Body of pancreas (tissue), 4 donors: Measurements from ENCODE around the gene NPAS1. TPM values are rescaled to one million over a fixed set of nuclear protein-coding genes. Genes with fewer than 3 reads are reported as not detected.

Experiments
- ATAC-seq: fragments of 150-250 bp; one replicate; pipeline ENCODE4 v1.9.1; 2016
- DNase-seq, 4 donors: peaks; one replicate each; pipeline ENCODE4 v3.0.0-alpha.2; 2019
- H3K27ac ChIP-seq, 4 donors: fragments of 200-600 bp; sonication (generic); 1 replicate in 3 of 4; 2 replicates in 1 of 4; pipeline versions ENCODE4 v1.5.1 to v1.6.1; 2016 to 2019; ENCODE audit warnings: mild to moderate bottlenecking in 1 of 4, mixed read lengths in 1 of 4, moderate library complexity in 1 of 4
- H3K27me3 ChIP-seq, 2 donors: fragments of 200-600 bp; sonication (generic); one replicate each; pipeline ENCODE4 v1.6.0; 2016; ENCODE audit warnings: mild to moderate bottlenecking in 1 of 2
- H3K36me3 ChIP-seq, 2 donors: fragments of 200-600 bp; sonication (generic); replicated peaks in 1 of 2; 2 replicates each; pipeline ENCODE4 v1.5.1; 2016; ENCODE audit warnings: low read depth in 2 of 2; ENCODE audit not compliant: insufficient read depth in 1 of 2
- H3K4me1 ChIP-seq: fragments of 200-600 bp; sonication (generic); one replicate; pipeline ENCODE4 v1.6.0; 2016
- H3K4me3 ChIP-seq, 2 donors: fragments of 200-600 bp; sonication (generic); 1 replicate in 1 of 2; 2 replicates in 1 of 2; pipeline ENCODE4 v1.5.1; 2016 to 2019
- H3K9me3 ChIP-seq, 3 donors: fragments of 200-600 bp; sonication (generic); 1 replicate in 2 of 3; 2 replicates in 1 of 3; pipeline ENCODE4 v1.5.1; 2016
- POLR2A ChIP-seq, 3 donors: fragments of 450-650 bp; IDR thresholded peaks; one replicate each; pipeline ENCODE4 v1.6.1; 2016; ENCODE audit warnings: antibody characterized with exemption in 3 of 3, mild to moderate bottlenecking in 2 of 3
- WGBS, 2 donors: methylation state at CpG; one replicate each; pipeline ENCODE4 v1.1.5; 2017; 5-methylcytosine and 5-hydroxymethylcytosine counted together
- intact Hi-C: fragments of 100-400 bp; cut with DNase I; formaldehyde crosslinking; loops from one replicate; pipeline ENCODE4 v1.15.1; 2023
- total RNA-seq, 2 donors: library from RNA; depleted of rRNA; stranded (reverse); fragments of >200 nt; gene quantifications; one replicate each; pipeline ENCODE4 v1.1.0, GENCODE V29; 2016
- TF ChIP-seq, protein P1 (sequence below), 7 experiments: fragments of 450-650 bp in 4 of 7; fragments of 200-600 bp in 3 of 7; sonication (generic) in 3 of 7; IDR thresholded peaks; one replicate each; pipeline ENCODE4 v1.5.1; 2016 to 2019; ENCODE audit warnings: antibody characterized with exemption in 7 of 7

Gene NPAS1
- total RNA-seq, 2 donors from 2014 or later: not detected

DNA sequence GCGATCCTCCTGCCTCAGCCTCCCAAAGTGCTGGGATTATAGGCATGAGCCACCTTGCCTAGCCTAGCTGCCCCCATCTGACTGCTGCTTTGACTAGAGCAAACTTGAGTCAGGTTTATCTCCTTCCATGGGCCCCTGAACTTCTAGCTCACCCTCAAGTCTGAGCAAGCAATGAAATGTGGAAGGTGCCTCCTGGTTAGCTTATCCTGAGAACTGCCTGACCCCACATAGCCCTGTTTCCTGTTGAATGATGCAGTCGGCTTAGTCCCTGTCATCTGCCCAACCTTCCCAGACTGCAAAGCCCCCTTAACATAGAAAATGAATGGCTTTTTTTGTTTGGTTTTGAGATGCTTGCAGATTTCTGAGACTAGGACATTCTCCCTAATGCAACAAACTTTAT is 37.7 kb downstream of the NPAS1 start:
- H3K36me3 ChIP-seq: no peaks in the 10 kb centered on the region
- no peaks in the 10 kb centered on the region for H3K27me3 ChIP-seq
- ATAC-seq (no peak), DNase-seq (no peak)
- 70 to 75% methylated on average over 2 of the region's 2 CpGs for WGBS, 2 donors
- intact Hi-C loops: no loop called here
- no peak overlapping the region for H3K27ac ChIP-seq
- no peaks in the 10 kb centered on the region for H3K4me1 ChIP-seq
- H3K4me3 ChIP-seq: no peak overlapping the region
- no peaks in the 10 kb centered on the region for H3K9me3 ChIP-seq
- TF ChIP-seq POLR2A (IDR thresholded peaks at IDR 0.05): no peak
- TF ChIP-seq, protein P1, sequence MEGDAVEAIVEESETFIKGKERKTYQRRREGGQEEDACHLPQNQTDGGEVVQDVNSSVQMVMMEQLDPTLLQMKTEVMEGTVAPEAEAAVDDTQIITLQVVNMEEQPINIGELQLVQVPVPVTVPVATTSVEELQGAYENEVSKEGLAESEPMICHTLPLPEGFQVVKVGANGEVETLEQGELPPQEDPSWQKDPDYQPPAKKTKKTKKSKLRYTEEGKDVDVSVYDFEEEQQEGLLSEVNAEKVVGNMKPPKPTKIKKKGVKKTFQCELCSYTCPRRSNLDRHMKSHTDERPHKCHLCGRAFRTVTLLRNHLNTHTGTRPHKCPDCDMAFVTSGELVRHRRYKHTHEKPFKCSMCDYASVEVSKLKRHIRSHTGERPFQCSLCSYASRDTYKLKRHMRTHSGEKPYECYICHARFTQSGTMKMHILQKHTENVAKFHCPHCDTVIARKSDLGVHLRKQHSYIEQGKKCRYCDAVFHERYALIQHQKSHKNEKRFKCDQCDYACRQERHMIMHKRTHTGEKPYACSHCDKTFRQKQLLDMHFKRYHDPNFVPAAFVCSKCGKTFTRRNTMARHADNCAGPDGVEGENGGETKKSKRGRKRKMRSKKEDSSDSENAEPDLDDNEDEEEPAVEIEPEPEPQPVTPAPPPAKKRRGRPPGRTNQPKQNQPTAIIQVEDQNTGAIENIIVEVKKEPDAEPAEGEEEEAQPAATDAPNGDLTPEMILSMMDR (IDR thresholded peaks at IDR 0.05): no peak

DNA sequence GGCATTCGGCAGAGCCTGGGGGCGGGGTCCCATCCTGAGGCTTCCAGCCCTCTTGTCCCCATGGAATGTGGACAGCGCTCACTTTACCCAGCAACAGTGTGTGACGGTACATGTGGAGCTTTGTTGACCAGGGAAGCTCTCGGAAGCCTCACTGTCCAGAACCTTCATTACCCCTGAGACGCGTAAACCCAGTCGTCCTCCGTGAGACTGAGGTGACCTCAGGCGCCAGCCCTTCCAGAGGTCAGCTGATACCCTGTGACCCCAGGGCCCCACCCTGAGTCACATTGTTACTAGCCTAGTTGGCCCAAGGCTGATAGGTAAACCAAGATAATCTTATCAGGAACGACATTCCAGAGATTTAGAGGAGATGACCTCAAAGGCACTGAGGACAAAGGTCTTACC is 39.0 kb downstream of the NPAS1 start:
- 54 to 64% methylated on average over 7 to 11 of the region's 11 CpGs for WGBS, 2 donors
- Histone ChIP-seq H3K4me3 (no peak overlapping the region), H3K27me3 (no peaks in the 10 kb centered on the region), H3K4me1 (no peaks in the 10 kb centered on the region), H3K9me3 (no peaks in the 10 kb centered on the region), H3K36me3 (no peaks in the 10 kb centered on the region), H3K27ac (no peak overlapping the region)
- ATAC-seq (peak; percentile 35), DNase-seq (no peak)
- TF ChIP-seq POLR2A (IDR thresholded peaks at IDR 0.05): no peak
- TF ChIP-seq, protein P1 (IDR thresholded peaks at IDR 0.05): no peak
- intact Hi-C loops: no loop called here

DNA sequence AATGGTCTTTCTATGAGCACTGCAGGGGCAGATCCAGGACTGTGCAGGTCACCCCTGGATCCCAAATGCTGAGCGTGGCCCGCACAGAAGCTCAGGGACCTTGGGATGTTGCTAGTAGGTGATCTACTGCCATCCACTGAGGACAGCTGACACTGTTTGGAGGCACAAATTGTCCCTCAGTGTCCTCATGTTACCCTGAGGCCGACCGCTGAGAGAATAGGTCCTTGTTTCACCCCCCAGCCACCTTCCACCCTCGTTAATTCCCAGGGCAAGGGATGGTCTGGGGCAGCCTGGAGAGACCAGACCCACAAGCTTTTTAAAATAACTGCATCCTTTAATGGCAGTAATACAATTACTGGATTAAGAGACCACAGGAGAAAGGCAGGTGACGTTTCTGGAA is 44.2 kb downstream of the NPAS1 start:
- no peak for DNase-seq
- Histone ChIP-seq H3K9me3 (no peaks in the 10 kb centered on the region), H3K27ac (no peak overlapping the region), H3K4me3 (no peak overlapping the region), H3K4me1 (no peaks in the 10 kb centered on the region), H3K27me3 (no peaks in the 10 kb centered on the region), H3K36me3 (peaks cover 6% of the 10 kb centered on the region in 2 donors)
- ATAC-seq: no peak
- WGBS, 2 donors: 79 to 83% methylated on average over 4 to 6 of the region's 6 CpGs
- intact Hi-C loops: no loop called here
- TF ChIP-seq, protein P1 (IDR thresholded peaks at IDR 0.05): no peak
- TF ChIP-seq POLR2A (IDR thresholded peaks at IDR 0.05): no peak

DNA sequence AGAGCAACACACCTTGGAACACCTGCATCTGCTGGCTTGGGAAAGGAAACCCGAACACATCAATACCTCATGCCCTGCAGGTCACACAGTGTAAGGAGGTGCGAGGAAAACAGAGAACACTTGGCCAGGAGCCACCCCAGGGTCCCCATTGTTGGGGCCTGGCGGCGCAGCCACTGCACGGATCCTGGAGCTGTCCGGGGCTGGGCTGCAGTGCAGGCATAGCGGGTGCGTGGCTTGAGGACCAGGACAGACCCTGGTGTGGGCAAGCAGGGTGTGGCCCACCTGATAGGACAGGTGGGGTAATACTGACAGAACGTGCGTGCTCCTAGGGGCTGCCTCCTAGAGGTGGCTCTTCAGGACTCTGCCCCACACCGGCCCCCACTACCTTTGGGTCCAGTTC is 45.6 kb downstream of the NPAS1 start:
- Histone ChIP-seq H3K27me3 (no peaks in the 10 kb centered on the region), H3K9me3 (no peaks in the 10 kb centered on the region), H3K4me3 (no peak overlapping the region), H3K4me1 (no peaks in the 10 kb centered on the region), H3K36me3 (peaks cover 6 to 9% of the 10 kb centered on the region in 2 donors), H3K27ac (no peak overlapping the region)
- ATAC-seq (no peak), DNase-seq (no peak)
- intact Hi-C loops: no loop called here
- 84 to 89% methylated on average over 5 to 11 of the region's 11 CpGs for WGBS, 2 donors
- TF ChIP-seq POLR2A (IDR thresholded peaks at IDR 0.05): no peak
- TF ChIP-seq, protein P1 (IDR thresholded peaks at IDR 0.05): no peak

DNA sequence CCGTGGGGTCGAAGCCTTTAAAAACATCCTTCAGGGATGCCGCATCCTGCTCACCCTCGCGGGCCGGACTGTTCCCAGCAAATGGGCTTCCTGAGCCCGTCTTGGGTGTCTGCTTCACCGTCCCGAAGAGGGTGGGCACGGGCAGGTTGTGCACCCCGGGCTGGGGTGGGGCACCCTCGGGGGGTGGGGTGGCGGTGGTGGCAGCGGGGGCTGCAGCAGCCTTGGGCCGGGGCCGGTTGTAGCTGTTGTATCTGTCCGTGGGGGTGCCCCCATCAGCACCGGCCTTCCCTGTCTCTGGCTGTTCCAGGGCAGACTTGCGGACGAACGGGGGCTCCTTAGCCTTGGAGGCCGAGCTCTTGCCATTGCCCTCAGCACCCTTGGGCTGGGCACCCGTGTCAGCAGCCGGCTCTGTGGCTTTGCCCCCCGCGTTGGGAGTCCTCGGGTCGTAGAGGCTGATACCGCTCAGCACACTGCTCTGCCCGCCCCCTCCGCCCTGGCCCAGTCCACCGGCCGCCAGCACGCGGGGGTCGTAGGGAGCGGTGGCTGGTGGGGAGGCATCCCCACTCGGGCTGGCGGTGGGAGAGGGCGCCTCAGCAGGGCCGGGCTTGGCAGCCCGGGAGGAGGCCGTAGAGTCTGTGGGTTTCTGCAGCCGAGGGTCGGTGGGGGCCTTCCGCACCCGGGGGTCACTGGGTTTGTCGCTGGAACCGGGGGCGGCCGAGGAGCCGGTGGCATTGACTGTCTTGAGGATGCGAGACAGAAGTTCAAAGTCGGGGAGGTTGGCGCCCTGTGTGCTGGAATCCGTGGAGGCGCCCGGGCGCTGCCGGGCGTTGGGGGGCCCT is 47.0 kb downstream of the NPAS1 start:
- Histone ChIP-seq H3K36me3 (peaks cover 6 to 18% of the 10 kb centered on the region in 2 donors), H3K9me3 (no peaks in the 10 kb centered on the region), H3K4me1 (no peaks in the 10 kb centered on the region), H3K27me3 (no peaks in the 10 kb centered on the region), H3K27ac (no peak overlapping the region), H3K4me3 (no peak overlapping the region)
- ATAC-seq (no peak), DNase-seq (no peak)
- intact Hi-C loops: no loop called here
- no peak for TF ChIP-seq POLR2A (IDR thresholded peaks at IDR 0.05)
- TF ChIP-seq, protein P1 (IDR thresholded peaks at IDR 0.05): no peak
- 90 to 92% methylated on average over 15 to 54 of the region's 61 CpGs for WGBS, 2 donors
